HG03097 (cell line): ENCODE measurements around the gene XPO4.
"Not testable (repeated sequence)": the region's sequence is repeated elsewhere in the genome, so short reads cannot be mapped to it uniquely, and the experiment has no call there.

Source experiments
- ATAC-seq: cut with Tn5 transposase; IDR thresholded peaks from one replicate; pipeline ENCODE4 v1.9.1; 2021; ENCODE audit not compliant: unreplicated experiment, low FRiP score

The XPO4 gene

GRCh38 chr13:20902438-20903163 is at the start of gene XPO4:
TSS of gene XPO4 (minus strand) at chr13:20902746. CDS start at chr13:20902738, 8 bp downstream.
- peak; percentile 90 for ATAC-seq

GRCh38 chr13:20948001-20948400 is 45.5 kb upstream of the XPO4 start:
- ATAC-seq = not testable (repeated sequence)

DNA sequence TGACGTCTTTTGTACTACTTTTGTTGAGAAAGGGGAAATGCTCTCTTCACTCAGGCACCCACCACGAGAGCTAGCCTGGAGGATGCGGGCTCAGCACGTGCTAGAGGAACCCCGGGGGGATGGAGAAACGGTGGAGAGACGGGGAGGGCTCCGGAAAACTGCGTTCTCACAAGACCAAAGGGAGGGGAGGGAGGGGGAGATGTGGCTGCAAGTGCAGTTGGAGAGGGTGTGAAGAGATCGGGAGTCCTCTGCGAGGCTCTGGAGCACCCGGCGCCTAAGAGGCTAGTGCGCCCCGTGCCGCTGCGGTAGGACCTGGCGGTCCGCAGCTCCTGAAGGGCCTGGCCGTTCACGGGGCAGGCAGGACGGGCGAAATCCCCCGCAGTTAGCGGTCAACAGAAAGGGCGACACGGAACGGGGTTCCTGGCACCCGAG is 43.4 kb upstream of the XPO4 start:
- no peak for ATAC-seq

- no peak for ATAC-seq
Observed at GRCh38 chr13:20942938-20943559, 40.5 kb upstream of the XPO4 start.

DNA sequence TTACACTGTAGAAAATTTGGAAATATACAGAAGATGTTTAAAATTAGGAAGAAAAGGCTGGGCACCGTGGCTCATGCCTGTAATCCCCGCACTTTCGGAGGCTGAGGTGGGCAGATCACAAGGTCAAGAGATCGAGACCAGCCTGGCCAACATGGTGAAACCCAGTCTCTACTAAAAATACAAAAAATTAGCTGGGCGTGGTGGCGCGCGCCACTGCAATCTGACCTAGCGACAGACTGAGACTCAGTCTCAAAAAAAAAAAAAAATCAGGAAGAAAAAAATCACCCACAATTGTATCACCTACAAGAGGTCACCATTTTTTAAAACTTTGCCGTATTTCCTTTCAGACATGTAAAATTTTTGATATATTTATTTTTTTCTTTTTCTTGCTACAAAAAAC is 38.0 kb upstream of the XPO4 start:
- not testable (repeated sequence) for ATAC-seq

DNA sequence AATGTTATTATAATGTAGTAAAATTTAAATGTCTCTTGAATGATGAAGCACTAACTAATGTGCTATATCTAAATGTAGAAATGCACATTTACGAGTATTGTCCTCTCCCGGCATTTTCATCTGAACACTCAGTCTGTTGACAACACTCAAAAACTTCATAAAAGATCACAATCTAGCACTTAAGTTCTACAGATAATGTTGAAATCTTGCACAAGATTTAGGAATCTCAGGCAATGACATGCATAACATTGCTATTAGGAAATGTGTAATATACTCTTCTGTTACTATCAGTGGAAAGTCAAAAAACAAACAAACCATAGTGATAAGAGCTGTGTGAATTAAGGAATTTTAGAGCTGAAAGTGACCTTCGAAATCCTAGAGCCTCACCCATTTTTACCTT is 37.5 kb upstream of the XPO4 start:
- ATAC-seq = no peak

GRCh38 chr13:20939662-20940061 is 37.1 kb upstream of the XPO4 start:
- no peak for ATAC-seq

DNA sequence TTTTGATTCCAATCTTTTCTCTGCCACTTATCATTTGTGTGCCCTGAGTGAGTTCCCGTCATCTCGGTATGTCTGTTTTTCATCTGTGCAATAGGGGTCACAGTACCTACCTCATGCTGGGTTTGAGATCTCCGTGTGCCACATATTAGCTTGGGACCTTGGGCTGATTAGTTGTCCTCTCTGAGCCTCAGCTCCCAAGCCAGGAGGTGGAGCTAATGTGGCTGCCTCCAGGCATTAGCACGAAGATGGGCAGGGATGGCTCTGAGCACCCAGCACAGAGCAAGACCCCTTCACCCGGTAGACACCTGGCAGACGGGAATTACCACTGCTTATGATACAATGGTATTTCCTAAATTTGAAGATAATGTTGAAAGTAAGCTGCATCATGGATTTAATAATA is 35.8 kb upstream of the XPO4 start:
- no peak for ATAC-seq

GRCh38 chr13:20927596-20928257 is 25.2 kb upstream of the XPO4 start:
- ATAC-seq = no peak

- not testable (repeated sequence) for ATAC-seq
Observed at GRCh38 chr13:20925395-20925790, 22.8 kb upstream of the XPO4 start.

DNA sequence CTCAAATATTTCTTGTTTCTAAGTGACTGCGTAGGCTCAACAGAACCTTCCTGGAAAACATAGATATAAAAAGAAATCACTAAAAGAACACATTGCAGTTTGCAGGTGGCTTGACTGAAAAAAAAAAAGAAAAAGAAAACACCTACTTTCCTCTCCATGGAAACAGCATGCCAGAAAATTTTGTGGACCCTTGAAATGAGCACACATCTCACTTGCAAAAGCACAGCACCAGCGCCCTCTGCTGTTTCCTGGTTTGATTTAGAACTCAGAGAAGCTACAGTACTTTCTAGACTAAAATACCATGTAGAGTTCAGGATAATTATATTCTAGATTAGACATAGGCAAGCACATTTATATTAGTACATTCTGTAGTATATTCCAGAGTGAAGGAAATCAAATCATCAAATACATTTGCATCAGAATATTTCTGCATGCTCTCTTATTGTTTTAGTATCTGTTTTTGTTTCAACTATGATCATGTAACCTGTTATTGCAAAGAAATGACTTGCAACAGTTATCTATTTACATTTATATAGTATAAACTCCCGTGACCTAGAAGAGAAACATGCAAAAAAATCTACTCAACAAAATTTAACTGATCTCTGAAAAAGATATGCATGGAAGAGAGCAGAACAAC is 22.3 kb upstream of the XPO4 start:
- no peak for ATAC-seq

DNA sequence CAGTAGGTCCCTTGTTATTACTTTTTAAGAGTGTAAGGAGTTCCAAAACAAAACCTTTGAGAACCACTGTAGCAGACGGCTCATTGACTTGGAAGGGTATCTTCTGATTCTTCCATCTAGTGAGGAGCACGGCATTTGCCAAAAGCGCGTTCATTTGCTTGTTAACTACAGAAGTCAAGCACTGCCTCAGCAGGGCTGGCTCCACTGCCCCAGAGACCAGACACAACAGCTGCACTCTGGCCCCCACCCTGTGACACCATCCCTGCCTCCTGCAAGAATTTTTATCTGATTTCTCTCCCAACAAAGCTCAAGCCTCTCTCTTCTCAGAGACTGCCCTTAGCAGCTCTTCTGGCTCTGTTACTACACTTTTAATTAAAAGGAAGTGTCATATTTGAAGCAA is 20.7 kb upstream of the XPO4 start:
- ATAC-seq = no peak

DNA sequence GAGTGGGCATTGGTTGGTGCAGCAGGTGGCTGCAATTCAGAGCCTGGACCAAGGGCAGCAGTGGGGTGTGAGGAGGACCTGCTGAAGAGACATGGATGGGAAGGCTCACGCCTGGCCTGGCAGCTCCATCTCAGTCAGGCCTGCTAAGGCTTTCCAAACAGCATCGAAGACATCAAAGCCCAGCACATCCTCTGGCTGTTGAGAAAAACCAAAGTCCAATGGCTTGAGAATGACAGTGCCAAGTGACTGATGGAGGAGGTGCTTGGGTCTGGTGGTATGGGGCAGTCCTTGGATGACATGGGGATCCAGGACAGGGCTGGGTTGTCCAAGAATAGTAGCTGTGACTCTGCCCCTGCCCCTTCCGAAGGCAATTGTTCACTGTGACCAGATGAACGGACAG is 19.0 kb upstream of the XPO4 start:
- ATAC-seq = no peak

DNA sequence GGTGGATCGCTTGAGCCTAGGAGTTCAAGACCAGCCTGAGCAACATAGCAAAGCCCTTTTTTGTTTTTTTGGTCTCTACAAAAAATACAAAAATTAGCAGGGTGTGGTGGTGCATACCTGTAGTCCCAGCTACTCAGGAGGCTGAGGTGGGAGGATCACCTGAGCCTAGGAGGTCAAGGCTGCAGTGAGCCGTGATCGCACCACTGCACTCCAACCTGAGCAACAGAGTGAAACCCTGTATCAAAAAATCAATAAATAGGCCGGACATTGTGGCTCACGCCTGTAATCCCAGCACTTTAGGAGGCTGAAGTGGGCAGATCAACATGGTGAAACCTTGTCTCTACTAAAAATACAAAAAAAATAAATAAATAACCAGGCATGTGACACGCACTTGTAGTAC is 13.1 kb upstream of the XPO4 start:
- ATAC-seq = not testable (repeated sequence)

GRCh38 chr13:20911037-20911436 is 8.5 kb upstream of the XPO4 start:
- no peak for ATAC-seq

DNA sequence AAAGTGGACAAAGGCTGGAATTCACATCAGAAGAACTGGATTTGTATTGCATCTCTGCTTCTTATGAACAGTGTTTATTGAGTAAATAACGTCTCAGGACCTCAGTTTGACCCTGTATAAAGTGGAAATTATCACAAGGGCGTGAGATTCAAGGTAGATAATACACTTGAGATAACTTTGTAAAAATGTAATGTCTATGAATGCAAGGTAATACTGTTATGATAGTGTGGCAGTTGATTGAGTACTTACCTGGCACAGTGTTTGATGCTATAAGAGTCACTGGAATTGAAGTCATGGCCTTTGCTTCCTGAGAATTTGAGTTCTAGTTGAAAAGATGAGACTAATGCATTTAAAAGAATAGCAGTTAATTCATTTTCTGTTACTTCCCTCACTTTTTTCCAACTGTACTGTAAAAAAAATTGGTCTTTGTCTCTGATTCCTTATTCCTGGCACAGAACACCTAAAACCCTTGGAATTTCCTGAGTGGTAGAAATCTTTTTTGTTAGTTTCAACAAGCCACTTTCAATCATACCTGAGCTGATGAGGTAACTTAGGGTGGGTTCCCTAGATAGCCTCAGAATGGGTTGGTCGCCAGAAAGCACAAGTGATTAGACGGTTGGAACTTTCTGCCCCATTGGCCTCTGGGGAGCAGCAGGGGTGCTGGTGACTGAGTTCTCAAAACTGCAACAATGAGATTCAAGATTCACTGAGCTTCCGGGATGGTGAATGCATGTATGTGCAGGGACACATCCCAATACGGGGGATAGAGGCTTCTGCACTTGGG is 6.4 kb upstream of the XPO4 start:
- no peak for ATAC-seq

DNA sequence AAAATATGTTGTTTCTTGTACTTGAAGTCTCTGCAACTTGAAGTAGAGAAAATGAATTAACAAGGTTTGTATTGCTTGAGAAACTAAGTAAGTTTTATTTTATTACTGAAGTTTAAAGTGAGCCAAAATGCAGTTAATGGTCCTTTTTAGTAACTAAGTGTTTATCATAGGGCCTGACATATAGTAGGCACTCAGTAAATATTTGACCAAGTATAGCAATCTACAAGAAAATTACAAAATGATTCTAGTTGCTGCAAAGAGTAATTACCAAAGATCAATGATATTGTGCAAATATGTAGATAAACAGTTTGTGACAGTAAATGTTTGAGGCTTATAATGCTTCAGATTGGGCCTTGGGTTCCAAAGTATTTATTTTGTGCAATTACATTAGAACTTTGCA is 2.4 kb upstream of the XPO4 start:
- no peak for ATAC-seq

DNA sequence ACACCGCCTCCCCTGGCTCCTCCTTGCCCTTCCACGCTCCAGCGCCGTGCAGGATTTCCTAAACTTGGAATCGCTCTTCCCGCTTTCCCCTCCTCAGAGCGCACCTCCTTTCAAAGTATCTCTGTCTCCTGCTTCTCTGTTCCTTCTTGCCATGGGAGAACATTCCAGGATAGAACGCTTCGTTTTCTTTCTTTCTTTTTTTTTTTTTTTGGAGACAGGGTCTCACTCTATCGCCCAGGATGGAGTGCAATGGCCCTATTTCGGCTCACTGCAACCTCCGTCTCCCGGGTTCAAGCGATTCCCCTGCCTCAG is 574 bp upstream of the XPO4 start:
- no peak for ATAC-seq

- peak; percentile 35 for ATAC-seq
Observed at GRCh38 chr13:20901668-20902437, 693 bp downstream of the XPO4 start.

- no peak for ATAC-seq
Observed at GRCh38 chr13:20894245-20894644, 8.3 kb downstream of the XPO4 start.
